ENCODE data around the gene KRTAP20-1. TPM values are rescaled to one million over a fixed set of nuclear protein-coding genes. Genes with fewer than 3 reads are reported as not detected.

KRTAP20-1 gene
- total RNA-seq, 1 donor from 2014 or later, result not detected

DNA sequence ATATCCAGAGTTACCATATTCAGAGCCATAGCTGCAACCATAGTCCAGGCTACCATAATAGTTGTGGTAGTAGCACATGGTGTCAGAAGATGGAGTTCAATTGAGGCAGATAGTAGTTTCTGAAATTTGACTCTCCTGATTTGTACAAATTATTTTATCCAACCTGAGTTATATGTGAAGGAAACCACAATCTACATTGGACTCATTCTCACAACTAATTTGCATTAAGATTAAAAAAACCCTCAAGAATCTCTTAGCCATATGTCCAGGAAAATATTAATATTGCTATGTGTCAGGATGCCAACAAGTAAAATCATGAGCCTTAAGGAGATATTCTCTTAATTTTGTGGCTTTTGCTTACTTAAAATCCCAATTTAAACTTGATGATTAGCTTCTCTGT, 25.9 kb upstream of the KRTAP20-1 start, which contains the start of gene KRTAP22-2:
TSS of gene KRTAP22-2 (minus strand) at position 101 of the 400 bp plus-strand sequence.
- H3K27ac ChIP-seq, result no peak within 1 kb of the TSS
- H3K27me3 ChIP-seq (ENCODE audit: low read depth), result no peaks in the 10 kb centered on the region
- intact Hi-C loops (cut with DNase I), result no loop called here
- ATAC-seq, result no peak
- H3K4me1 ChIP-seq, result no peaks in the 10 kb centered on the region
- no peaks in the 10 kb centered on the region for H3K9me3 ChIP-seq
- no peak within 1 kb of the TSS for H3K4me3 ChIP-seq
- DNase-seq, result no peak
- no peak for TF ChIP-seq CTCF (IDR thresholded peaks at IDR 0.05)
- no peaks in the 10 kb centered on the region for H3K36me3 ChIP-seq

- H3K36me3 ChIP-seq, result no peaks in the 10 kb centered on the region
- no peak within 1 kb of the TSS for H3K4me3 ChIP-seq
- H3K4me1 ChIP-seq, result no peaks in the 10 kb centered on the region
- ATAC-seq (no peak), DNase-seq (no peak)
- no peak within 1 kb of the TSS for H3K27ac ChIP-seq
- no peaks in the 10 kb centered on the region for H3K9me3 ChIP-seq
- TF ChIP-seq CTCF (IDR thresholded peaks at IDR 0.05), result no peak
- no peaks in the 10 kb centered on the region for H3K27me3 ChIP-seq (ENCODE audit: low read depth)
- intact Hi-C loops (cut with DNase I), result no loop called here
Measured at GRCh38 chr21:30592140-30592539, 24.1 kb upstream of the KRTAP20-1 start, which contains the start of gene KRTAP6-3. Gene KRTAP6-3 (plus strand): TSS chr21:30592440. CDS start chr21:30592446, 6 bp downstream.

GRCh38 chr21:30598802-30599201, 17.4 kb upstream of the KRTAP20-1 start, which contains the start of gene KRTAP6-2:
Gene KRTAP6-2 (minus strand): TSS chr21:30598902. CDS start chr21:30598874, 28 bp downstream.
- no peak within 1 kb of the TSS for H3K4me3 ChIP-seq
- no peak for TF ChIP-seq CTCF (IDR thresholded peaks at IDR 0.05)
- DNase-seq (no peak), ATAC-seq (no peak)
- H3K36me3 ChIP-seq, result no peaks in the 10 kb centered on the region
- H3K27me3 ChIP-seq (ENCODE audit: low read depth), result no peaks in the 10 kb centered on the region
- intact Hi-C loops (cut with DNase I), result no loop called here
- H3K4me1 ChIP-seq, result no peaks in the 10 kb centered on the region
- no peaks in the 10 kb centered on the region for H3K9me3 ChIP-seq
- H3K27ac ChIP-seq, result no peak within 1 kb of the TSS

GRCh38 chr21:30600787-30601186, 15.4 kb upstream of the KRTAP20-1 start, which contains the start of gene KRTAP22-1:
Gene KRTAP22-1 (plus strand): TSS chr21:30601087.
- no peaks in the 10 kb centered on the region for H3K9me3 ChIP-seq
- TF ChIP-seq CTCF (IDR thresholded peaks at IDR 0.05), result no peak
- H3K27ac ChIP-seq, result no peak within 1 kb of the TSS
- DNase-seq (no peak), ATAC-seq (no peak)
- intact Hi-C loops (cut with DNase I), result no loop called here
- H3K4me3 ChIP-seq, result no peak within 1 kb of the TSS
- H3K4me1 ChIP-seq, result no peaks in the 10 kb centered on the region
- H3K36me3 ChIP-seq, result no peaks in the 10 kb centered on the region
- no peaks in the 10 kb centered on the region for H3K27me3 ChIP-seq (ENCODE audit: low read depth)

- Histone ChIP-seq H3K4me3 (no peak overlapping the region), H3K36me3 (no peaks in the 10 kb centered on the region), H3K4me1 (no peaks in the 10 kb centered on the region), H3K9me3 (no peaks in the 10 kb centered on the region), H3K27me3 (ENCODE audit: low read depth) (no peaks in the 10 kb centered on the region), H3K27ac (no peak overlapping the region)
- ATAC-seq (no peak), DNase-seq (no peak)
- TF ChIP-seq CTCF (IDR thresholded peaks at IDR 0.05), result no peak
- intact Hi-C loops (cut with DNase I), result no loop called here
Measured at GRCh38 chr21:30605968-30606367, 10.3 kb upstream of the KRTAP20-1 start.

Measured in lower lobe of right lung (tissue), 2 donors.